ENCODE results near the gene STYXL1.

Gene STYXL1

DNA sequence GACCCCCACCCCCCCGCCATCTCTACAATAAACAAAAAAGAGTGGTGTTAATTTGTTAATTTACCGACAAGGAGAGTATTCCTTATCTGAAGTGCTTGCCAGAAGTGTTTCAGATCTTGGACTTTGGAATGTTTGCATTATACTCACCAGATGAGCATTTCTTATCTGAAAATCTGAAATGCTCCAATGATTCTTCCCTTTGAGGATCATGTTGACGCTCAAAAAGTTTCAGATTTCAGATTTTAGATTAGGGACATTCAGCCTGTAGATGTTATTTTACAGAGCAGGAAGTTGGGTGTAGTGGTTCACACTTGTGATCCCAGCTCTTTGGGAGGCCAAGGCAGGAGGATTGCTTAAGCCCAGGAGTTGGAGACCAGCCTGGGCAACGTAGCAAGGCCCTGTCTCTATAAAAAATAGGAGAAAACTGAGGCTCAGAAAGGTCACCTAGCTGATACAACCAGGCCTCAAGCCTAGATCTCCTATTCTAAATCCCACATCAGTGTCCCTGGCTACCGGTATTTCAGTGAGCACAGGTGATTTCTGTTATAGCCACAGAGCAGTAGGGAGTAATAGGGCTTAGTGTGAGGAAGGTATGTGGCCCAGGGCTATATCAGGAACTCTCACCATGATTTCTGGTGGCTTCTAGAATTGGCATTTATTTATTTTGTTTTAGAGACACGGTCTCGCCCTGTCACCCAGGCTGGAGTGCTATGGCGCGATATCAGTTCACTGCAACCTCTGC, 88.8 kb downstream of the STYXL1 start:
- peak overlapping the region; percentile 76 to 89 for H3K27ac ChIP-seq (ENCODE audit: low read depth in 2 of 2, low read length in 2 of 2)
- H3K9ac ChIP-seq (ENCODE audit: low read depth in 1 of 2, low read length in 2 of 2), result peak overlapping the region in 1 of 2 donors; percentile 13

DNA sequence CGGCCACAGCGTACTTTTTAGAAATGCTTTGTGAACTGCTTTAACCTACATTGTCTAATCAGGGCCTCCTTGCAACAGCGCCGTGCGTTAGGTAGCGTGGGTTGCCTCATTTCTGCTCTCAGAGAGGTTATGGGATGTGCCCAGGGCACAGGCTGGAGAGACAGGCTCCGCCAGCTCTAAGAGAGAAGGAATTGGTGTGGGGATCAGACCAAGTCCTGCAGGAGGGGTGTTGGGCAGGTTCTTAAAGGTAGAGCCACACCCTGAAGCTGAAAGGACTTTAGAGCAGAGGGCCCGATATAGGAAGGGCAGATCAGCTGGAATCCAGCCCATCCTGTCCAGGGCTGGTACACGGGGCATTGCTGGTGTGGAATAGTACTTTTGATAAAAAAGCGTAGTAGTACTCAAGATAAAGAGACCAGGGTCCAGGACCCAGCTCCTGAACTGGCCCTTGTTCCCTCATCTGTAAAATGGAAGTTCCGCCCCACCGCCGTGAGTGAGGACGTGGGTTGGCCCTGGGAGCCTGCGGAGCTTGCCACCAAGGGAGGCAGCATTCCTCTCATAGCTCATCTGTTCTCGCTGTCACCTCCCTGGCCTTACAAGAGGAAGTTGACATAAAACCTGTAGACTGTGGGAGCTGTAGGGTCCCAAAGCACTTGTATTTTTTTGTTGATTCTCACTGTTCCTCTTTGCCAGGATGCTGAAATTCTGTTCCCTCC, 90.6 kb downstream of the STYXL1 start:
- Histone ChIP-seq H3K4me1 (ENCODE audit: control insufficient read depth in 2 of 2, insufficient read depth in 2 of 2, low read length in 2 of 2) (peaks cover 28 to 34% of the 10 kb centered on the region in 2 donors), H3K27me3 (ENCODE audit: control insufficient read depth in 2 of 2, insufficient read depth in 2 of 2, low read length in 2 of 2) (no peaks in the 10 kb centered on the region), H3K27ac (ENCODE audit: low read depth in 2 of 2, low read length in 2 of 2) (peak overlapping the region; percentile 76 to 89), H3K9ac (ENCODE audit: low read depth in 1 of 2, low read length in 2 of 2) (peak overlapping the region; percentile 38 to 68), H3K9me3 (ENCODE audit: control insufficient read depth in 2 of 2, low read length in 2 of 2) (no peaks in the 10 kb centered on the region), H3K4me3 (ENCODE audit: low read length in 2 of 2) (peak overlapping the region; percentile 38 to 50), H3K36me3 (ENCODE audit: control insufficient read depth in 2 of 2, insufficient read depth in 2 of 2, low read length in 2 of 2) (peaks cover 8 to 26% of the 10 kb centered on the region in 2 donors)

More for the DNA sequence above, 88.8 kb downstream of the STYXL1 start:
- Histone ChIP-seq H3K27me3 (ENCODE audit: control insufficient read depth in 2 of 2, insufficient read depth in 2 of 2, low read length in 2 of 2) (no peaks in the 10 kb centered on the region), H3K4me3 (ENCODE audit: low read length in 2 of 2) (no peak overlapping the region), H3K9me3 (ENCODE audit: control insufficient read depth in 2 of 2, low read length in 2 of 2) (no peaks in the 10 kb centered on the region), H3K4me1 (ENCODE audit: control insufficient read depth in 2 of 2, insufficient read depth in 2 of 2, low read length in 2 of 2) (peaks cover 28 to 34% of the 10 kb centered on the region in 2 donors), H3K36me3 (ENCODE audit: control insufficient read depth in 2 of 2, insufficient read depth in 2 of 2, low read length in 2 of 2) (peaks cover 6 to 25% of the 10 kb centered on the region in 2 donors)

DNA sequence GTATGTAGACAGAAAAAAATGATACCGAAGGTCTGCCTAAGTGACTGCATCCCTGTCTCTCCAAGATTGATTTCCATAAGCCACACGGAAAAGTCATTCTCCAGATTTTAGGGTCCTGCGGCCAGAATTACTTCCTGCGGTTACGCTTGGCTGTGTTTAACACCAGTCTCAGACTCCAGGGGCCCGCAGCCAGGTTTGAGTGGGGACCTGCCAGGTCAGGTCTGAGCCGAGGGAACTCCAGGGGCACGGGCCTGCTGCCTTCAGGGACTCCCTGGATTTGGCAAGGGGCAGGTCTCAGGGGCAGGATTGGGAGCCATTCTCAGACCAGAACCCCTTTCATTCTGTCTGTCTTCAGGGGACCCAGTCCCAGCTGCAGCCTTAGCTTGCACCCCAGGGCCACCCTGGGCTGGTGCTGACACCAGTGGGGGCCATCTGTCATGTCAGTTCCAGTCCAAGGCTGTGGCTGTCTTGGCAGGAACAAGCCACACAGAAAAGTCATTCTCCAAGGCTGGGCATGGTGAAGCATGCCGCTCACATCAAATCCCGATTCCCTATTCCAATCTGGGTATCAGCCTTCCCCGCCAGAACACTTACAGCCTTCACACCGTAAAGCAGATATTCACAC, 92.4 kb downstream of the STYXL1 start:
- Histone ChIP-seq H3K9ac (ENCODE audit: low read depth in 1 of 2, low read length in 2 of 2) (no peak overlapping the region), H3K27ac (ENCODE audit: low read depth in 2 of 2, low read length in 2 of 2) (no peak overlapping the region), H3K9me3 (ENCODE audit: control insufficient read depth in 2 of 2, low read length in 2 of 2) (no peaks in the 10 kb centered on the region), H3K27me3 (ENCODE audit: control insufficient read depth in 2 of 2, insufficient read depth in 2 of 2, low read length in 2 of 2) (no peaks in the 10 kb centered on the region), H3K36me3 (ENCODE audit: control insufficient read depth in 2 of 2, insufficient read depth in 2 of 2, low read length in 2 of 2) (peaks cover 8 to 26% of the 10 kb centered on the region in 2 donors), H3K4me1 (ENCODE audit: control insufficient read depth in 2 of 2, insufficient read depth in 2 of 2, low read length in 2 of 2) (peaks cover 28 to 34% of the 10 kb centered on the region in 2 donors), H3K4me3 (ENCODE audit: low read length in 2 of 2) (no peak overlapping the region)

DNA sequence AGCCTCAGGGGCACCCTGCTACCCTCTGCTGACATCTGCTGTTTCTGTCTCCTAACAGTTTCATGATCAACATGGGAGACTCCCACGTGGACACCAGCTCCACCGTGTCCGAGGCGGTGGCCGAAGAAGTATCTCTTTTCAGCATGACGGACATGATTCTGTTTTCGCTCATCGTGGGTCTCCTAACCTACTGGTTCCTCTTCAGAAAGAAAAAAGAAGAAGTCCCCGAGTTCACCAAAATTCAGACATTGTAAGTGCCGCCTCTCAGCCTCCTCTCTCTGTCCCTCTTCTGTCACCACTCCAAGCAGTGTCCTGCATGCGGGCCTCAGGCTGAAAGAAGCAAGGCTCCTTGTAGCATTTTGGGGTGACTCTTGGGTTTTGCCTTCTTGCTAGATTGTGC, 93.9 kb downstream of the STYXL1 start:
- H3K36me3 ChIP-seq (ENCODE audit: control insufficient read depth in 2 of 2, insufficient read depth in 2 of 2, low read length in 2 of 2), result peaks cover 8 to 24% of the 10 kb centered on the region in 2 donors
- no peak overlapping the region for H3K4me3 ChIP-seq (ENCODE audit: low read length in 2 of 2)
- H3K9ac ChIP-seq (ENCODE audit: low read depth in 1 of 2, low read length in 2 of 2), result no peak overlapping the region
- H3K27me3 ChIP-seq (ENCODE audit: control insufficient read depth in 2 of 2, insufficient read depth in 2 of 2, low read length in 2 of 2), result no peaks in the 10 kb centered on the region
- peak overlapping the region in 1 of 2 donors; percentile 43 for H3K27ac ChIP-seq (ENCODE audit: low read depth in 2 of 2, low read length in 2 of 2)
- H3K9me3 ChIP-seq (ENCODE audit: control insufficient read depth in 2 of 2, low read length in 2 of 2), result no peaks in the 10 kb centered on the region
- H3K4me1 ChIP-seq (ENCODE audit: control insufficient read depth in 2 of 2, insufficient read depth in 2 of 2, low read length in 2 of 2), result peaks cover 23 to 28% of the 10 kb centered on the region in 2 donors

DNA sequence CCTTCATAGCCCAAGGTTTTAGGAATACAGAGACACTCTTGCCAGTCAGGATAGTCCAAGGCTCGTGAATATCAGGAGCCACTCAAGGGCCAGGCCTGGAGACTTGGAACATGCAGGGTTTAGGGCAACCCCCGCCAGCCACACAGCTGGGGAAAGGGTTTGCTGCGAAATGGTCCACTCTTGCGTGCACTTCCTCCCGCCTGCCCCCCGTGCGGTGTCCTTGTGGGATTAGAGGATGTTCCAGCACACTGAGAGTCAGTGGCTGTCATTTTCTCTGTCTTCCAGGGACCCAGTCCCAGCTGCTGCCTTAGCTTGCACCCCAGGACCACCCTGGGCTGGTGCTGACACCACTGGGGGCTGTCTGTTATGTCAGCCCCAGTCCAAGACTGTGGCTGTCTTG, 94.4 kb downstream of the STYXL1 start:
- Histone ChIP-seq H3K9ac (ENCODE audit: low read depth in 1 of 2, low read length in 2 of 2) (no peak overlapping the region), H3K4me1 (ENCODE audit: control insufficient read depth in 2 of 2, insufficient read depth in 2 of 2, low read length in 2 of 2) (peaks cover 21 to 22% of the 10 kb centered on the region in 2 donors), H3K27me3 (ENCODE audit: control insufficient read depth in 2 of 2, insufficient read depth in 2 of 2, low read length in 2 of 2) (no peaks in the 10 kb centered on the region), H3K36me3 (ENCODE audit: control insufficient read depth in 2 of 2, insufficient read depth in 2 of 2, low read length in 2 of 2) (peaks cover 8 to 24% of the 10 kb centered on the region in 2 donors), H3K27ac (ENCODE audit: low read depth in 2 of 2, low read length in 2 of 2) (peak overlapping the region in 1 of 2 donors; percentile 43), H3K4me3 (ENCODE audit: low read length in 2 of 2) (no peak overlapping the region), H3K9me3 (ENCODE audit: control insufficient read depth in 2 of 2, low read length in 2 of 2) (no peaks in the 10 kb centered on the region)

DNA sequence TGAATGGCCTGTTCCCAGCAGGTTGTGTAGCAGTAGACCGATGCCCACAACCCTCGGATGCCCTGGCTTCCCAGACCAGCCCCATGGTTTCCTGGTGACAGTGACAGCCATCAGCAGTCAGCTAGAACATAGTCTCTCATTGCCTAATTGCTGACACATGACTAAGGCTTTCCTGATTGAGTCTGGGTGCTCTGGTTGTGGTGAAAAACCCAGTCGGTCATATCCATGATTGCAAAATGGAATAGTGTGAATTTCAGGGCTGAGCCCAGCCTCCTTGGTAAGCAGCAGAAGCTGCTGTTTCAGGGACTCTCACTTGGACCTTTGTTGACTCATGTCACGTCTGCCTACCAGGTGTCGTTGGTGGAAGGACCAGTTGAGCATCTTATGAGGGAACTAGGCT, 96.3 kb downstream of the STYXL1 start:
- Histone ChIP-seq H3K9ac (ENCODE audit: low read depth in 1 of 2, low read length in 2 of 2) (no peak overlapping the region), H3K9me3 (ENCODE audit: control insufficient read depth in 2 of 2, low read length in 2 of 2) (no peaks in the 10 kb centered on the region), H3K27ac (ENCODE audit: low read depth in 2 of 2, low read length in 2 of 2) (no peak overlapping the region), H3K4me3 (ENCODE audit: low read length in 2 of 2) (no peak overlapping the region), H3K27me3 (ENCODE audit: control insufficient read depth in 2 of 2, insufficient read depth in 2 of 2, low read length in 2 of 2) (no peaks in the 10 kb centered on the region), H3K36me3 (ENCODE audit: control insufficient read depth in 2 of 2, insufficient read depth in 2 of 2, low read length in 2 of 2) (peaks cover 8 to 23% of the 10 kb centered on the region in 2 donors), H3K4me1 (ENCODE audit: control insufficient read depth in 2 of 2, insufficient read depth in 2 of 2, low read length in 2 of 2) (peaks cover 4% of the 10 kb centered on the region in 2 donors)

DNA sequence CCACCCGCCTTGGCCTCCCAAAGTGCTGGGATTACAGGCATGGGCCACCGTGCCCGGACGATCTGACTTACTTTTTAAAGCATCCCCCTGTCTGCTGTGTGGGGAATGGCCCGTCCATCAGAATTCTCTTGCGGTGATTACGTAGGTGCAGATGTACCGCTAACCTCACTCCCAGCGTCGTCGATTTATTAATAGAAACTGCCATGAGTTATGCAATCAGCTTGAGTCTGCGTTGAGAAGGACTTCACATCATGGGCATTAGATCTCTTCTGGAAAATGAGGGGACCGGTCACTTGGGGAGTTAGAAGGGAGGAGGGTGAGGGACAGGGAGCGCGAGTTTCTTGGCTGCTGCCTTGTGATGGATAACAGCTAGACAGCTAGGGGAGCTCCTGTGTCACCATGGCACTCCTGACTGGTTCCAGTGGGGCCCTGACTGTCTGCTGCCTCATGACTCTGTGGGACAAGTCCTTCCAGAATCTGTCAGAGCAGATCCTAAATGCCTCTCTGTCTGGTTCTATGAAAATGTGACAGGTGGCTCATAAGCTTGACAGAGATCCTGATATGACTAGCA, 97.6 kb downstream of the STYXL1 start:
- H3K9me3 ChIP-seq (ENCODE audit: control insufficient read depth in 2 of 2, low read length in 2 of 2), result no peaks in the 10 kb centered on the region
- no peak overlapping the region for H3K9ac ChIP-seq (ENCODE audit: low read depth in 1 of 2, low read length in 2 of 2)
- H3K4me1 ChIP-seq (ENCODE audit: control insufficient read depth in 2 of 2, insufficient read depth in 2 of 2, low read length in 2 of 2), result peaks cover 0 to 4% of the 10 kb centered on the region in 2 donors
- H3K27me3 ChIP-seq (ENCODE audit: control insufficient read depth in 2 of 2, insufficient read depth in 2 of 2, low read length in 2 of 2), result no peaks in the 10 kb centered on the region
- no peak overlapping the region for H3K27ac ChIP-seq (ENCODE audit: low read depth in 2 of 2, low read length in 2 of 2)
- H3K4me3 ChIP-seq (ENCODE audit: low read length in 2 of 2), result no peak overlapping the region
- peaks cover 2 to 11% of the 10 kb centered on the region in 2 donors for H3K36me3 ChIP-seq (ENCODE audit: control insufficient read depth in 2 of 2, insufficient read depth in 2 of 2, low read length in 2 of 2)

DNA sequence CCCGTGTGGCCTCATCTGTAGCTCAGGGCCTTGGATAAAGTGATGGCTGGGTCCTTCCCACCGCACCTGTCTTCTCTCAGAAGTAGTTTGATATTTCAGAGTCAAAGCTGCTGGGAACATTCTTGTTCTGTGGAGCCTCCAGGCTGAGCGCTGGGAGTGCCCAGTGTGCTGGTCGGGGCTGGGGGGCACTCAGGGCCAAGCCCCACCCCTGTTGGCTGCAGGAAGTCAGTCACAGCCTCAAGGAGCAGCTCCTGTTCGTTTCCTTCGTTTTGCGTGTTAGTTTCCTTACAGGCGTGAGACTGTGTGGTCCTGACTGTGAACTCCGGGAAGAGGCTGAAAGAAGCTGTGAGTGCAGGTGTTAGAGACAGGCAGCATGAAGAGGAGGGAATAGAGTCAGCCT, 99.6 kb downstream of the STYXL1 start:
- peaks cover 0 to 5% of the 10 kb centered on the region in 2 donors for H3K36me3 ChIP-seq (ENCODE audit: control insufficient read depth in 2 of 2, insufficient read depth in 2 of 2, low read length in 2 of 2)
- peaks cover 3 to 5% of the 10 kb centered on the region in 2 donors for H3K4me1 ChIP-seq (ENCODE audit: control insufficient read depth in 2 of 2, insufficient read depth in 2 of 2, low read length in 2 of 2)
- H3K9me3 ChIP-seq (ENCODE audit: control insufficient read depth in 2 of 2, low read length in 2 of 2), result no peaks in the 10 kb centered on the region
- H3K4me3 ChIP-seq (ENCODE audit: low read length in 2 of 2), result no peak overlapping the region
- H3K27me3 ChIP-seq (ENCODE audit: control insufficient read depth in 2 of 2, insufficient read depth in 2 of 2, low read length in 2 of 2), result no peaks in the 10 kb centered on the region
- no peak overlapping the region for H3K27ac ChIP-seq (ENCODE audit: low read depth in 2 of 2, low read length in 2 of 2)
- no peak overlapping the region for H3K9ac ChIP-seq (ENCODE audit: low read depth in 1 of 2, low read length in 2 of 2)
